GM13977 (cell line): ENCODE measurements around the gene KCNQ1.
"Not testable (repeated sequence)": the region's sequence is repeated elsewhere in the genome, so short reads cannot be mapped to it uniquely, and the experiment has no call there.

Experiments
- DNase-seq: peaks from one replicate; pipeline ENCODE4 v3.0.0; 2012; ENCODE audit warnings: low spot score
- CTCF ChIP-seq: IDR thresholded peaks from 2 replicates; pipeline ENCODE4 v1.5.1; 2012; ENCODE audit warnings: mild to moderate bottlenecking, control low read depth; ENCODE audit not compliant: insufficient read depth; ENCODE audit errors: extremely low read depth, missing control alignments
- in situ Hi-C: fragments of 300-500 bp; cut with MboI; formaldehyde crosslinking; loops from one replicate; pipeline ENCODE4 v1.12.0; 2022; ENCODE audit warnings: low sequenced_read_pairs, low pct_unique_long_range_greater_than_20kb, mixed read lengths, inconsistent platforms; ENCODE audit not compliant: unreplicated experiment

The KCNQ1 gene

GRCh38 chr11:2489083-2489482 lies 44.3 kb downstream of the KCNQ1 start:
- TF ChIP-seq CTCF = no peak

DNA sequence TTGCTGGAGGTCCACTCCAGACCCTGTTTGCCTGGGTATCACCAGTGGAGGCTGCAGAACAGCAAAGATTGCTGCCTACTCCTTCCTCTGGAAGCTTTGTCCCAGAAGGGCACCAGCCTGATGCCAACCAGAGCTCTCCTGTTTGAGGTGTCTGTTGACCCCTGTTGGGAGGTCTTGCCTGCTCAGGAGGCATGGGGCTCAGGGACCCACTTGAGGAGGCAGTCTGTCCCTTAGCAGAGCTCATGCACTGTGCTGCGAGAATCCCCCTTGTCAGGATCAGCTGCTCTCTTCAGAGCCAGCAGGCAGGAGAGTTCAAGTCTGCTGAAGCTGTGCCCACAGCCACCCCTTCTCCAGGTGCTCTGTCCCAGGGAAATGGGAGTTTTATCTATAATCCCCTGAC lies 53.1 kb downstream of the KCNQ1 start:
- in situ Hi-C loops, DNase-seq: not testable (repeated sequence)

More at GRCh38 chr11:2489083-2489482, 44.3 kb downstream of the KCNQ1 start:
- DNase-seq = no peak
- in situ Hi-C loops = no loop called here

GRCh38 chr11:2498750-2499149 lies 53.9 kb downstream of the KCNQ1 start:
- in situ Hi-C loops = no loop called here
- no peak for DNase-seq
- TF ChIP-seq CTCF = no peak

GRCh38 chr11:2507212-2507901 lies 62.5 kb downstream of the KCNQ1 start:
- in situ Hi-C loops = no loop called here
- DNase-seq = peak; percentile 2
- TF ChIP-seq CTCF = no peak

DNA sequence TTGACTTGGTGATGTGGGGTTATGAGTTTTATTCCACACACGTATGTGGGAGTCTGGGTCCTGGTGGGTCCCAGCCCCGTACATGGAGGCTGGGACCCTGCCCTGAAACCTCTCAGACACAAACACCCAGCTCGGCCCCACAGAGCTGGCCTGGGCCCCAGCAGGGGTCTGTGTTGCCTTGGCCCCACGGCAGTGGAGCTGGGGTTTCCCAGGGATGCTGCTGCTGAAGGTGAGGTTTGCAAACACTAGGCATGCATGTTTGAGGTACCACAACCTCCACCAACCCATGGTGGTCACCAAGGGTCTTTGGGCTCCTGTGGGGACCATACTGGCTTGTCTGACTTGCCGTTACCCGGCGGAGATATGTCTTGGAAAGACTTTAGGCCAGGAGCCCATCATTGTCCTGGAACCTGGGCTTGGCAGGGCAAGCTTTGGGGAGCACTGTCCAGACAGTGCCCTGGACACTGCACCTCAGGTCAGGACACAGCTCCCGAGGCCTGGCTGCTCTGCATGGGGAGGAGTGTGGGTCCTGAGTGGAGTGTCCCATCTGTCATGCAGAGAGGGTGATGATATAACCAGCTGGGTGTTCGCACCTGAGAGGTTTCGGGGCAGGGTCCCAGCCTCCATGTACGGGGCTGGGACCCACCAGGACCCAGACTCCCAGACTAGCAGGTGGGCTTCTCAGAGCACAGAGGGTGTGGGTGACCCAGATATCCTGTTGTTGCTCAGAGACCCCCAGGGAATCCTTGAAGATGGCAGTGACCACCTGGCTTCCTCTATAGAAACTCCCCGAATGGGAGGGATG lies 63.3 kb downstream of the KCNQ1 start:
- in situ Hi-C loops = no loop called here
- peak; percentile 4 for DNase-seq

GRCh38 chr11:2508793-2509192 lies 64.0 kb downstream of the KCNQ1 start:
- no peak for DNase-seq
- in situ Hi-C loops = no loop called here
- no peak for TF ChIP-seq CTCF

More for the DNA sequence above, 63.3 kb downstream of the KCNQ1 start:
- TF ChIP-seq CTCF = no peak

GRCh38 chr11:2509481-2510001 lies 64.7 kb downstream of the KCNQ1 start:
- DNase-seq = peak; percentile 9
- in situ Hi-C loops = no loop called here
- TF ChIP-seq CTCF = no peak
